HG03045 (cell line): ENCODE data around the gene SLC6A9.

ENCODE experiments used
- ATAC-seq: cut with Tn5 transposase; IDR thresholded peaks from one replicate; pipeline ENCODE4 v1.9.1; 2021; ENCODE audit warnings: mild to moderate bottlenecking, moderate library complexity; ENCODE audit not compliant: unreplicated experiment

Gene SLC6A9

DNA sequence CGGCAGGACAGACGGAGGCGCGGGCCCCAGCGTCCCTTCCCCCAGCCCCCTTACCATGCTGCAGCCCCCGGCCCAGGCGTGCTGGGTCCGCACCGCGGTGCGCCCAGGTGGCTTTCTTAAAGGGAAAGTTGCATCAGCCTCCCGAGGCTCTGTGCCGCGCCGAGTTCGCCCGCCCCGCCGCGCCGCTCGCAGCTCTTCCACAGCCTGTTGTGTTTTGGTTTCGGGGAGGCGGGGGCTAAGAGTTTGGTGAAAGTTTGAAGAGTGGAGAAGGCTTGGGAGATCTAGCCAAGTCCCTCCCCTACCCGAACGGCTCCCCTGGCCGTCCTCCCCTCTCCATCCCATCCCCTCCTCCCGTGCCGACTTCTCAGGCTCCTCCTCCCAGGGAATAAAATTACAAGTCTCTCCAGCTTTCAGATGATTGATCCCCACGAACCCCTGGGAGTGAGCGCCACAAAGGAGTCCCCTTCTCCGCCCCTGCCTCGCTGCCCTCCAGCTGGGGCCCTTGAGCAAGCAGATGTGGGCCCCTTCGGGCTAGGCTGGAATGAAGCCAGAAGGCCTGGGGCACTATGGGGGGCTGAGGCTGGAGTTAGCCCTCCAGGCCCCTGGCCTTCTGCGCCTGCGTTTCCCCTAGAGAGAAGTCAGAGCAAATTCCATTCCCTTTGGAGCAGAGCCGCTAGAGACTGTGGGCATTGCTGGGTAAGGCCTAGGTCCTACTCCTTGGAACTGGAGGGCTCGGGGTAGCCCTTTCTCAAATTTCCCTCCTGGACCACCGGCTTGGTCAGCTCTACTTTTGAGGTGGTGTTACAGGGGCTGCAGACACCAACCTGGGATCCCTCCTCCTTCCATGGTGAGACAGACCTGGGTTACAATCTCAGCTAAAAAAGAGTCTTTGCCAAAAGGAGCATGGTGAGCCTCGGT is at the start of gene SLC6A9:
Gene SLC6A9 (minus strand): TSS at position 211 of the 918 bp plus-strand sequence. CDS start 7,185 bp downstream, outside the sequence.
- ATAC-seq: no peak

DNA sequence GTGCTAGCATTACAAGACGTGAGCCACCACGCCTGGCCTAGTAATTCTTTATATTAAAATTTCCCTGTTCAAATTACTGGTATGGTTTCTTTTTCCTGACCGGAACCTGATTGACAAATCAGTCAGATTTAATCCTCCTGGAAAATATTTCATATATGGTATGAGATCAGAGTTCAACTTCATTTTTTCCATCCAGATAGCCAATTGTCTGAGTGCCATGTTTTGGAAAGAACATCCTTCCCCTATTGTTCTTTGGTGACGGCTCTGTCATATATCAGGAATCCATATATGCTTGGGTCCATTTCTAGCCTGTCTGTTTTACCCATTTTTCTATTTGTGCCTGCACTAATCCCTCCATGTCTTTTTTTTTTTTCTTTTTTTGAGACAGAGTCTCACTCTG is 48.3 kb upstream of the SLC6A9 start:
- no peak for ATAC-seq

DNA sequence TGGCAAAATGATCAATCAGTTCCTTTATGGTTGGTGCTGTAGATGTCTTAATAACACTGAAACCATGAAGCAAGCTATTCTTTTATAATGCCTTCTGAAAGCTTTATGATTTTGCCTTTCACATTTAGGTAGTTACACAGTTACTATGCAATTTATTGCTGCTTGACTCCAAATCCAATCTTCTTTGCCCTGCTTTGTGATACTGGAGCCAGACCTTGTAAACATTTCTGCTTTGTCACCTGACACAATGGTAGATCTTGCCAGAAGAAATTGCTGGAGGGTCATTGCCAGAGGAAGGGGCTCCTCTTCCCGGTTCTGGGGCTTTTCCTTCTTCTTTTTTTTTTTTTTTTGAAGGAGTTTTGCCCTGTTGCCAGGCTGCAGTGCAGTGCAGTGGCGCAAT is 46.8 kb upstream of the SLC6A9 start:
- no peak for ATAC-seq

DNA sequence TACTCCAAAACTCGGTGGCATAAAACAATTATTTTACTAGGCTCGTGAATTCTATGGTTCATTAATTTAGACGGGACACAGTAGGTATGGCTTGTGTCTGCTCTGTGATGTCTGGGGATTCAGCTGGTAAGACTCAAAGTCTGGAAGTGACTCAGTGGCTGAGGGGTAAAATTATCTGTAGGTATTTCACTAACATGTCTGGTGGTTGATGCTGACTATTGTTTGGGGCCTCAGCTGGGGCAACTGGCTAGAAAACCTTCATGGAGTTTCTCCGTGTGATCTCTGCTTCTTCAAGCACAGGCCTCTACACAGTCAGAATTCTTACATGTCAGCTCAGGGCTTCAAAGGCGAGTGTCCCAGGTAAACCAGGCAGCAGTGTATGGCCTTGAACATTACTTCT is 46.2 kb upstream of the SLC6A9 start:
- no peak for ATAC-seq

DNA sequence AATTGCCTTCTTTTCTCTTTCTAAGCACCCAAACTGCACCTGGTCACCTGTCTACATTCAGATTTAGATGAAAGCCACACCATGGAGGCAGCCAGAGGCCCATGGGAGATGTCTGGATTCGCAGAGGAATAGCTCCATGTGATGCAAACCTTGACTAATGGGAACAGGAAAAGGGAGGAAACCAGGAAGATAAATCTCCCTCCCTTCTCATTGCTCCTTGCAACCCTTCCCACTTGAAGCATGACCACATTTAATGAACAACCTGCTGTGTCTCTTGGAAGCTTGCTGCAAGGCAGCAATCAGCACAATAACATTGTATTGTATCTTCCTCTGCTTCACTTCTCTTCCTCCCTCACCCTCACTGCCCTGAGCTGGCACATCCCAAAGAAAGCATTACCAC is 44.8 kb upstream of the SLC6A9 start:
- no peak for ATAC-seq

DNA sequence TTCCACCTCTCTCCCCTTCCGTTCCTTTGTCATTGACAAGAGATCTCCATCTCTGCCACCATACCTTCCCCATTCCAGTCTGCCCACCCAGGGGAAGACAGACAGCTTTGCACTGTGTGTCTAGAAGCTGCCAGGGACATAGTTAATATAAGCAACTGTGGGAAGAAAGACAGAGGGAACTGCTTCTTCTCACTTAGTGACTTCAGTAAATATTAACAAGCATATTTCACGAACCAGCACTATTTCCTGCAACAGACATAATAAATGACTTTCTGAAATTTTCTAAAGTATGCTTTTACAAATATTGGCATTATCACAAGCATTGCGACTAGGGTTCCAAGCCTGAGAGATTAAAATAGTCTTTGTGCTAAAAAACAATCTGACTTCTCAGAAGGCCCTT is 43.2 kb upstream of the SLC6A9 start:
- ATAC-seq: no peak

DNA sequence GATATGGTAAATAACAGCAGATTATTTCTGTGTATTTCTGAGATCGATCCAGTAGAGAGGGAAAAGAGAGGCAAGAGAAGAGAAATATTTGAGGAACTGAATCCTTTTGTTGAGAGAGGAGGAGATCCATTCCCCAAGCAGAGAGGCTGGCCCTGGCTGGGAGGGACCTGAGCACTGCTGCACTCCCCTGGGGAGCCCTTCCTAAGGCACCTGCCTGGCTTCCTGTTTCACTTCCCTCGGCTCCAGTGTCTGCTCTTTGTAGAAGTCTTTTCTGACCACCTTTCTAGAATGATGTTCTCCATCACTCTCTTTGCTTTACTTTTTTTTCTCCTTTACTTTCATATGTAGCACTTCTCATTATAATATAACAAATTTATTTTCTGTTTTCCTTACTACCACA is 42.3 kb upstream of the SLC6A9 start:
- ATAC-seq: no peak

DNA sequence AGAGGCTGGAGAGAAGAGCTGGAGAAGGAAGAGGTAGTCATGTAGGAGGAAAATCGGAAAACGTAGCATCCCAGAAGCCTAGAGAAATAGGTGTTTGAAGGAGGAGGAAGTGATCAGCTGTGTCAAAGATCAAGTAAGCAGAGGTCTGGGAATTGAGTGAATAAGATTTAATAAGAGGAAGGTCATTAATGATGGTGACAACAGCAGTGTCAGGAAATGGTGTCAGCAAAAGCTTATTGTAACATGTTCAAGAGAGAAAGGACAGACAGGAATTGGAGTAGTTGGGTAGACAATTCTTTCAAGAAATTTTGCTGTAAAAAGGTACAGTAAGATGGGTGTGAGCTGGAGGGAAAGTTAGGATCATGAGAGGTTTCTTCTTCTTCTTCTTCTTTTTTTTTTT is 41.6 kb upstream of the SLC6A9 start:
- no peak for ATAC-seq

DNA sequence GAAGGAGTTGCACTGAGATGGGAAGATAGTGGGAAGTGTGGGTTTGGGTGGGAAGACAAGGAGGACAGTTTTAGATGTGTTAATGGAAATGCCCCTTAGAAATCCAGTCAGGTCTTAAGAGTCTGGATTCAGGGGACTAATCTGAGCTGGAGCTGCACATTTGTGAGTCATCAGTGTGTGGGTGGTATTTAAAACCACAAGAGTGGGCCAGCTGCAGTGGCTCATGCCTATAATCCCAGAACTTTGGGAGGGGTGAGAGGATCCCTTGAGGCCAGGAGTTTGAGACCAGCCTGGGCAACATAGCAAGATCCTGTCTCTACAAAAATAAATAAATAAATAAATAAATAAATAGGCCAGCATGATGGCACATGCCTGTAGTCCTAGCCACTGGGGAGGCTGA is 40.9 kb upstream of the SLC6A9 start:
- ATAC-seq: no peak

DNA sequence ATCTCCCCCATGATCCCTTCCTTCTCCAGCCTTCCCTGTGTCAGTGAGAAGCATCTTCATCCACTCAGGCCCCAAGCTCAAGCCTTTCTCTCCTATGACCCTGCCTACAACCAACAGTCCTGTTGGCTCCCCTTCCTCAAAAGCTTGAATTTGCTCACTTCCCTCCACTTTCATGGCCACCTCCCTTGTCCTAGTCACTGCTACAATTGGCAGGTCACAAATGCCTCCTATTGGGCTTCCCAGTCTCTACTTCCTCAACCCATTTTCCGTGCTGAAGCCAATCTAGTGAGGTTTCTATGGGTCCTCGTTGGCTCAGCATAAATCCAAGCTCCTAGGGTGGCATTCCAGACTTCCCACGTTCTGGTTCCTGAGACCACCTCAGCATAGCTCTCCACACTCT is 40.2 kb upstream of the SLC6A9 start:
- ATAC-seq: no peak

DNA sequence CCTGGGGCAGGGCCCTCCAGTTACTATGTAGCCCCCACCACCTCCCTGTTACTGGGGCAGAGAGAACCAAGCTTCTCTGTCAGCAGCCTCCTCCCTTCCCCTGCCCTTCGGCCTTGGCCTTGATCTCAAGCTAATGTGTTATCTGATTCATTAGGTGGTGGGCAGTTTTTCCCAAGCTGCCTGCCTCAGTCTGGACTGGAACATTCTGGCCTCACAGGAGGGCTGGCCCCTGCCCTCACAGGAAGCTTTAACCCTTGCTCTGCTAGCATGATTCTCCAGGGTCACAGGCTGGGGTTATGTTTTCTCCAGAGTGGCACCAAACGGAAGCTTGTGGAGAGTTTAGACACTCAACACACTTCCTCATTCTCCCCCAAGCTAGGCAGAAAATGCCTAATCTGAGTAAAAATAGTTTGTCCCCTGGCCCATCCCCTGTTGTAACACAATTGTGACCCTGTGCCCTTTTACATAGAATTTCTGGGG is 37.2 kb upstream of the SLC6A9 start:
- ATAC-seq: no peak

DNA sequence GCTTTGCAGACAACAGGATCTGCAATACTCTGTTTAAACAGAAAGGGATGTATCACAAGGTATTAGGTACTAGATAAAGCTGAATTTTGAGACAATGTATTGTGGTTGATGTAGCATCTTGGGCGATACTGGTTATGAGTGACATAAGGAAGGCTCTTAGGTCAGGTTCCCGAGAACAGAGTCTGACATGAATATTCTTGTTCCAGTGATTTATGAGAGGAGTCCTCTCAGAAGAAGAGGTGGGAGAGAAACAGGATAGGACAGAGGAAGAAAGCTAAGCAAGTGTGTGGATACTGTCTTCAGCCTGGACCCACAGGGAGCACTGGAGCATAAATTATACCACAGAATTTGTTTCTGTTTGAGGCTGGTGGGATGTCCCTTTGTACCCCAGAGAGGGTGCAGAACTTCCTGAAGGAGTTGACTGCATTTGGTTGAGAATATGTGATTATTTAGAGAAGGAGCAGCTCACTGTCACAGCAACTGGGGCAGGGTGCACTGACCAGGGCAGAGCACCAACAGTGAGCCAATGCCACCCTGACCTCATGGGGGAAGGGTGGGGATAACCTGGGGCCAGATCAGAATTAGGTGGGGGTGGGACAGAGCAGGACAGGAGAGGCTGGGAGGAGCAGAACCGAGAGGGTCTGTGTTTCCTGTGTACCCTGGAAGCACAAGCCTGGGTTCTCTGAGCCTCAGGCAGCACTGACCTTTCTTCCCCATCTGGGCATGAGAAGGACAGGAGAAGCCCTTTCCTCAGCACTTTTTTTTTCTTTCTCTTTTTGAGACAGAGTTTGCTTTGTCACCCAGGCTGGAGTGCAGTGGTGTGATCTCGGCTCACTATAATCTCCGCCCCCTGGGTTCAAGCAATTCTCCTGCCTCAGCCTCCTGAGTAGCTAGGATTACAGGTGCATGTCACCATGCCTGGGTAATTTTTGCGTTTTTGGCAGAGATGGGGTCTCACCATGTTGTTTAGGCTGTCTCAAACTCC is 36.3 kb upstream of the SLC6A9 start:
- ATAC-seq: no peak

DNA sequence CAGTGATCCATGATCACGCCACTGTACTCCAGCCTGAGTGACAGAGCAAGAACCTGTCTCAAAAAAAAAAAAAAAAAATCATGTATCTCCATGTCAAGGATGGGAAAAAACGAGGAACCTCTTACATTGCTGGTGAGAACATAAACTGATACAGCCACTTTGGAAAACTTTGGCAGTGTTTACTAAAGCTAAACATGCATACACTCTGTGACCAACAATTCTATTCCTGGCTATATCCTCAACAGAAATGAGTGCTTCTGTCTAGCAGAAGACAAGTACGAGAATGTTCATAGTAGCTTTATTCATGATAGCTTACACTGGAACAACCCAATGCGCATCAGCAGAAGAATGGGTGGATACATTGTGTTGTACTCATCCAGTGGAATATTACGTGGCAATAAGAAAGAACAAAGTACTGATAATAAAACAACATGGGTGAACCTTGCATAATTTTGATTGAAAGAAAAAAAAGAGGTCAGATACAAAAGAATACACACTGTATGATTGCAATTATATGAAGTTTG is 31.5 kb upstream of the SLC6A9 start:
- no peak for ATAC-seq

DNA sequence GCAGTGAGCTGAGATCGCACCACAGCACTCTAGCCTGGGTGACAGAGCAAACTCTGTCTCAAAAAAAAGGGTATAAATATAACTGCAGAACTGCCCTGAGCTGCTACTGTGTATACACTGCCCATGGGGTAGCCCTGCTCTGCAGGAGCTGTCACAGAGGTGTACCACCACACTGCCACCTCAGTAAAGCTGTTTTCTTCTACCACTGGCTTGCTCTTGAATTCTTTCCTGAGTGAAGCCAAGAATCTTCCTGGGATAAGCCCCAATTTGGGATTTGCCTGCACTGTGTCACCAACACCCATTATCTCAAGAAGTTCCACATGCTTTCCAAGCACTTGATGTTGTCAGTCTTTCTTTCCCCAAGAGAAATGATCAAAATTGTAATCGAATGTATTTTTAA is 30.6 kb upstream of the SLC6A9 start:
- ATAC-seq: no peak

DNA sequence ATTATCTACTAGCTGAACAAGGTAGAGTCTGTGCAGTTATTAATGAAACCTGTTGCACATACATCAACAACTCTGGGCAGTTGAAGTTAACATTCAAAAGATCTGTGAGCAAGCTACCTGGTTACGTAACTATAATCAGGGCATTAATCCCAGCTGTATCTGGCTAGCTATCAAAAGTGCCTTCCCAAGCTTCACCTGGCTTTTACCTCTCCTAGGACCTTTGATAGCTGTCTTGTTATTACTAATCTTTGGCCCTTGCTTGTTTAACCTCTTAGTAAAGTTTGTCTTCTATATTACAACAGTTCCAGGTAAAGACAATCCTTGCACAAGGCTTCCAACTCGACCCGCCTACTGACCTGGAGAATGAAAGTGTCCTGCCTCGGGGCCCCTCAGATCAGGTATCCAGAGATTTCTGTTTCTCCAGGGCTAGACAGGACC is 29.6 kb upstream of the SLC6A9 start:
- no peak for ATAC-seq

DNA sequence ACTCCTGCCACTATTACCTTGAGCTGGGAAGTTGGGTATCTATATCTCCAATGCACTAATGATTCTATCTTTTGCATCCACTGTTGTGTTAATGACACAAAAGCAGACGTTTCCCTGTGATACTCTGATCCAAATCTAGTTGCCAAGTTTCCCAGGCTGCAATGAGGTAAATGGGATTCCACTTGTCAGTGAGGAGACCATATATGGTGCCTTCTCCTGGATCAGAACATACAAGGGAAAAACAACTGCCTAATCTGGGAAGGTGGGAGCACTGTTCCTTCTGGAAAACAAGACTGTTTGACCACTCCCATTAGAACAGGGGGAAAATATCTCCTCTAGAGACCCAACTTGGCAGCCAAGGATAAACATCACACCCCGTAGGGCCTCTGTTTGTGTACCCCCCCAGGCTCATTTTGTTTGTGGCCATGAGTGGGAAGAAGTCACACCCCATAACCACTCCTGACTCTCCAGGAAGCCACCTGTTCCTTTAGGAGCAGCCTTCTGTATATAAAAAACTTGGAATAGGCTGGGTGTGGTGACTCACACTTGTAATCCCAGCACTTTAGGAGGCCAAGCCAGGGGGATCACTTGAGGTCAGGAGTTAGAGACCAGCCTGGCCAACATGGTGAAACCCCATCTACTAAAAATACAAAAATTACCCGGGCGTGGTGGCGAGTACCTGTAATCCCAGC is 28.5 kb upstream of the SLC6A9 start:
- ATAC-seq: no peak

DNA sequence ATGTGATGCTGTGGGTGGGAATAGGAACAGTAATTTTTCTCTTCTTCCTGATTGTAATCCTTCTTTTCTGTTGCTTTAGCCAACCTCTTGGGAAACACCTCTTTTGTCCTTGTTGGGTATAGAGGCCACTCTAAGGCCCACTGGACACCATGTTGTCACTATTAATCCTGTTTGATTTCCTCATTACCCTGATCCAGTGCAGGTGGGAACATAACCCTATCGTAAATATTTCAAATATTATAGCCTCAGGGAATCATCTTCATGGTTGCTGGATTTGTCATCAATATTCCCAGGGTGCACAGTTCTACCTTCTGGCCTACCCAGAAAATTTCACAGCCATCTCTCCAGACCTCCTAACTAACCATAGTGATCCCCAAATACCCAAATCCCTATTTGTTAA is 27.9 kb upstream of the SLC6A9 start:
- ATAC-seq: no peak

DNA sequence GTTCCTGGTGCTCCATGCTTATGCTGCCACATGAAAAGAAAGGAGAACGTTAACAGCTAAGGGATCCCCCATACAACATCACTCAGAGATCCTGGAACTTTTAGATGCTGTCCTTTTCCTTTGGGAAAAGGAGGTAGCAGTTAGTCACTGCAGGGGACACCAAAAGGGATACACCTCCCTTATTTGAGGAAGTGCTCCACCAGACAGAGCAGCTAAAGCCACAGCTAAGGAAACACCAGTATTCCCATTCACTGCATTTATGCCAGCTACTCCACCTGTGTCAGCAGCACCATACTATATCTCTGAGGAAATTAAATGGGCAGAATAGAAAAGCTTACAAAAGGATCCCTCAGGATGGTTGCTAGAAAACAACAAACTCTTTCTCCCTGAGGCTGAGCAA is 26.0 kb upstream of the SLC6A9 start:
- no peak for ATAC-seq

DNA sequence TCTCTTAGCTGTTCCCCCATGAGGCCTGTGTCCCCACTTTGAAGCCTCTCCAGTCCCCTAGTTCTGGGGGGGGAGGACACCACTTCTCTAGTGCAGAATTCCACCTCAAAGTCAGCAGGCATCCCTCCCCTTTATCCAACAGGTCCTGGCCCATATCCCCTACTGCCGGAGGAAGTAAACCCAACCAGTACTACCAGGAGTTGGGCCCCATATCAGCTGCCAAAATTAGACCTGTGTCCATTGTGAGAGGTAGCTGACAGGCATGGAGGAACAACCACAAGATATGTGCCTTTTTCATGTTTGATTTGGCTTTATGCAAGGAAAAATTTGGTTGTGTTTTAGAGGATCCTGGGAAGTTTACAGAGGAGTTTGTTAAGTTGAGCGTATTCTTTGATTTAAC is 22.1 kb upstream of the SLC6A9 start:
- ATAC-seq: no peak

DNA sequence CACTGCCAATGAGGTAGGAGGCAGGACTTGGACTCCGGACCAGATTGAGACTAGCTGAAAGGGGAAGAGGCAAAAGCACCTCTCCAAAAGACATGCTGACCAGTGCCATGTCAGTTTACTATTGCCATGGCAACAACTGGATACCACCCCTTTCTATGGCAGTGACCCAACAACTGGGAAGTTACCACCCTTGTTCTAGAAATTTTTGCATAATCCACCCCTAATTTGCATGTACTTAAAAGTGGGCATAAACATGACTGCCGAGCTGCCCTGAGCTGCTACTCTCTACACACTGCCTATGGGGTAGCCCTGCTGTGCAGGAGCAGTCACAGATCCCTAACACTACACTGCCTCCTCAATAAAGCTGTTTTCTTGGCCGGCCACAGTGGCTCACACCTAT is 19.0 kb upstream of the SLC6A9 start:
- ATAC-seq: no peak

DNA sequence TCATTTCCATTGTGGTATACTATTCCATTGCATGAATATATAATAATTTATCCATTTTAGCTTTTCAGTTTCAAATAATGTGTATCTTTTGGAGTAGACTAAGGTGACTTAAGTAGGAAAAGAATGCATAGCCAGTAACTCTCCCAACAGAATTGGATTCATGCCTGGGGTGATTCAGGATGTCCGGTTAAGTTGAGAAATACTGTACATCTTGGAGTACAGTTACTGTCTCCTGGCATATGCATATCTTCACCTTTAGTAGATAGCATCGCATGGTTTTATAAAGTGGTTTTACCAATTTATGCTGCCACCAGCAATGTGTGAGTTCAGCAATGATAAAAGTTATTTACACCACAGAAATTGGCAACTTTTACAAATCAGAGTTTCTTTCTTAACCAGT is 18.6 kb upstream of the SLC6A9 start:
- ATAC-seq: no peak
